HepG2 (cell line): ENCODE data around the gene ZNF697. TPM values are rescaled to one million over a fixed set of nuclear protein-coding genes. Genes with fewer than 3 reads are reported as not detected.

Experiments used
- ARNT ChIP-seq: fragments of 450-650 bp; IDR thresholded peaks from 2 replicates; pipeline ENCODE4 v1.6.1; 2017
- BRCA1 ChIP-seq: sonication (generic); formaldehyde crosslinking; IDR thresholded peaks from 2 replicates; pipeline ENCODE4 v1.4.0; 2020; ENCODE audit warnings: missing genetic modification reagents
- CCDC6 ChIP-seq: sonication (generic); formaldehyde crosslinking; IDR thresholded peaks from 2 replicates; pipeline ENCODE4 v1.8.1; 2022; ENCODE audit warnings: mild to moderate bottlenecking, missing genetic modification reagents, moderate library complexity
- DZIP1 ChIP-seq: sonication (generic); formaldehyde crosslinking; IDR thresholded peaks from 2 replicates; pipeline ENCODE4 v1.5.0; 2020; ENCODE audit warnings: mild to moderate bottlenecking, missing genetic modification reagents
- GTF3A ChIP-seq: sonication (generic); formaldehyde crosslinking; conservative IDR thresholded peaks from 2 replicates; pipeline ENCODE4 v1.4.0; 2020; ENCODE audit warnings: mild to moderate bottlenecking, missing genetic modification reagents
- IKZF1 ChIP-seq: fragments of 450-650 bp; IDR thresholded peaks from 2 replicates; pipeline ENCODE4 v1.7.1; 2016
- IKZF5 ChIP-seq: IDR thresholded peaks from 2 replicates; pipeline ENCODE4 v1.6.1; 2018; ENCODE audit warnings: missing genetic modification reagents, mild to moderate bottlenecking, missing compliant biosample characterization
- JUN ChIP-seq: sonication (generic); formaldehyde crosslinking; IDR thresholded peaks from 2 replicates; pipeline ENCODE4 v1.4.0; 2020; ENCODE audit warnings: mild to moderate bottlenecking, missing genetic modification reagents
- NFE2L1 ChIP-seq: sonication (generic); formaldehyde crosslinking; IDR thresholded peaks from 2 replicates; pipeline ENCODE4 v1.4.0; 2020; ENCODE audit warnings: missing genetic modification reagents, mild to moderate bottlenecking, borderline replicate concordance
- TOE1 ChIP-seq: sonication (generic); formaldehyde crosslinking; IDR thresholded peaks from 2 replicates; pipeline ENCODE4 v1.4.0; 2020; ENCODE audit warnings: mild to moderate bottlenecking, missing genetic modification reagents
- TRIM24 ChIP-seq: sonication (generic); formaldehyde crosslinking; IDR thresholded peaks from 2 replicates; pipeline ENCODE4 v1.8.0; 2022; ENCODE audit warnings: mild to moderate bottlenecking, missing genetic modification reagents
- ZBTB33 ChIP-seq: sonication (generic); formaldehyde crosslinking; IDR thresholded peaks from 2 replicates; pipeline ENCODE4 v1.4.0; 2020; ENCODE audit warnings: missing genetic modification reagents
- ZNF180 ChIP-seq: sonication (generic); formaldehyde crosslinking; IDR thresholded peaks from 2 replicates; pipeline ENCODE4 v1.4.0; 2020; ENCODE audit warnings: low read depth, missing genetic modification reagents, borderline replicate concordance
- ZNF20 ChIP-seq: sonication (generic); formaldehyde crosslinking; IDR thresholded peaks from 2 replicates; pipeline ENCODE4 v1.4.0; 2020; ENCODE audit warnings: mild to moderate bottlenecking, moderate library complexity, missing genetic modification reagents
- ZNF441 ChIP-seq: sonication (generic); formaldehyde crosslinking; IDR thresholded peaks from 2 replicates; pipeline ENCODE4 v1.7.0; 2021; ENCODE audit warnings: missing genetic modification reagents, borderline replicate concordance
- ZNF557 ChIP-seq: sonication (generic); formaldehyde crosslinking; IDR thresholded peaks from 2 replicates; pipeline ENCODE4 v1.4.0; 2020; ENCODE audit warnings: missing genetic modification reagents
- ZNF562 ChIP-seq: sonication (generic); formaldehyde crosslinking; IDR thresholded peaks from 2 replicates; pipeline ENCODE4 v1.8.0; 2022; ENCODE audit warnings: missing genetic modification reagents, borderline replicate concordance
- polyA plus RNA-seq, 8 experiments: library from polyadenylated mRNA; depleted of rRNA in 3 of 8; stranded (reverse) in 7 of 8; unstranded in 1 of 8; fragments of >200 nt; fragmentation: Illumina TruSeq in 4 of 8; extraction: Trizol in 4 of 8; gene quantifications; 2 replicates each; pipeline versions ENCODE4 v1.2.1 to v1.2.3, GENCODE V29; 2011 to 2016; ENCODE audit warnings: low read depth in 4 of 8, missing spikeins in 1 of 8, mixed read lengths in 1 of 8; ENCODE audit not compliant: insufficient read depth in 1 of 8
- total RNA-seq, 5 experiments: library from RNA; depleted of rRNA; stranded (reverse); fragments of >200 nt; fragmentation: Illumina TruSeq; extraction: Trizol; gene quantifications; 2 replicates each; pipeline ENCODE4 v1.2.3, GENCODE V29; 2016; ENCODE audit warnings: low read depth in 1 of 5
- TF ChIP-seq, protein P1 (sequence below): fragments of 450-650 bp; IDR thresholded peaks from 2 replicates; pipeline ENCODE4 v1.6.1; 2017; ENCODE audit warnings: mild to moderate bottlenecking
- TF ChIP-seq, protein P2 (sequence below): sonication (generic); formaldehyde crosslinking; conservative IDR thresholded peaks from 2 replicates; pipeline ENCODE4 v1.8.1; 2023; ENCODE audit warnings: missing genetic modification reagents

The ZNF697 gene
- total and polyA plus RNA-seq, 2 of the 13 experiments (the other 11 are each of a cell fraction or from before 2014, with no cell fraction given): 2.3 to 7.1 TPM

GRCh38 chr1:119647734-119648619 lies at the start of gene ZNF697 (continued):
- TF ChIP-seq DZIP1 (CRISPR knock-in tag) (no peak), NFE2L1 (no peak), ZBTB33 (no peak), TOE1 (CRISPR knock-in tag) (no peak), TRIM24 (CRISPR knock-in tag) (no peak), ZNF441 (CRISPR knock-in tag) (no peak), IKZF1 (no peak), CCDC6 (peak; percentile 88), ZNF562 (CRISPR knock-in tag) (no peak), IKZF5 (CRISPR knock-in tag) (no peak), JUN (CRISPR knock-in tag) (peak; percentile 0; the same call in 1 of the 2 replicates), ZNF20 (CRISPR knock-in tag) (no peak), BRCA1 (CRISPR knock-in tag) (peak; percentile 66; the same call in 1 of the 2 replicates), ARNT (no peak), GTF3A (CRISPR knock-in tag) (peak; percentile 39; the same call in 1 of the 2 replicates), ZNF180 (CRISPR knock-in tag) (no peak), ZNF557 (CRISPR knock-in tag) (0 out of 2 replicates have a peak, but pooled peaks have one; percentile 71)
- TF ChIP-seq, protein P1, sequence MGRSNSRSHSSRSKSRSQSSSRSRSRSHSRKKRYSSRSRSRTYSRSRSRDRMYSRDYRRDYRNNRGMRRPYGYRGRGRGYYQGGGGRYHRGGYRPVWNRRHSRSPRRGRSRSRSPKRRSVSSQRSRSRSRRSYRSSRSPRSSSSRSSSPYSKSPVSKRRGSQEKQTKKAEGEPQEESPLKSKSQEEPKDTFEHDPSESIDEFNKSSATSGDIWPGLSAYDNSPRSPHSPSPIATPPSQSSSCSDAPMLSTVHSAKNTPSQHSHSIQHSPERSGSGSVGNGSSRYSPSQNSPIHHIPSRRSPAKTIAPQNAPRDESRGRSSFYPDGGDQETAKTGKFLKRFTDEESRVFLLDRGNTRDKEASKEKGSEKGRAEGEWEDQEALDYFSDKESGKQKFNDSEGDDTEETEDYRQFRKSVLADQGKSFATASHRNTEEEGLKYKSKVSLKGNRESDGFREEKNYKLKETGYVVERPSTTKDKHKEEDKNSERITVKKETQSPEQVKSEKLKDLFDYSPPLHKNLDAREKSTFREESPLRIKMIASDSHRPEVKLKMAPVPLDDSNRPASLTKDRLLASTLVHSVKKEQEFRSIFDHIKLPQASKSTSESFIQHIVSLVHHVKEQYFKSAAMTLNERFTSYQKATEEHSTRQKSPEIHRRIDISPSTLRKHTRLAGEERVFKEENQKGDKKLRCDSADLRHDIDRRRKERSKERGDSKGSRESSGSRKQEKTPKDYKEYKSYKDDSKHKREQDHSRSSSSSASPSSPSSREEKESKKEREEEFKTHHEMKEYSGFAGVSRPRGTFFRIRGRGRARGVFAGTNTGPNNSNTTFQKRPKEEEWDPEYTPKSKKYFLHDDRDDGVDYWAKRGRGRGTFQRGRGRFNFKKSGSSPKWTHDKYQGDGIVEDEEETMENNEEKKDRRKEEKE: no peak
- TF ChIP-seq, protein P2, sequence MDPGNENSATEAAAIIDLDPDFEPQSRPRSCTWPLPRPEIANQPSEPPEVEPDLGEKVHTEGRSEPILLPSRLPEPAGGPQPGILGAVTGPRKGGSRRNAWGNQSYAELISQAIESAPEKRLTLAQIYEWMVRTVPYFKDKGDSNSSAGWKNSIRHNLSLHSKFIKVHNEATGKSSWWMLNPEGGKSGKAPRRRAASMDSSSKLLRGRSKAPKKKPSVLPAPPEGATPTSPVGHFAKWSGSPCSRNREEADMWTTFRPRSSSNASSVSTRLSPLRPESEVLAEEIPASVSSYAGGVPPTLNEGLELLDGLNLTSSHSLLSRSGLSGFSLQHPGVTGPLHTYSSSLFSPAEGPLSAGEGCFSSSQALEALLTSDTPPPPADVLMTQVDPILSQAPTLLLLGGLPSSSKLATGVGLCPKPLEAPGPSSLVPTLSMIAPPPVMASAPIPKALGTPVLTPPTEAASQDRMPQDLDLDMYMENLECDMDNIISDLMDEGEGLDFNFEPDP: 0 out of 2 replicates have a peak, but pooled peaks have one; percentile 53
